Body of pancreas (tissue), 4 donors: ENCODE data around the gene OR10J5.

Source experiments
- POLR2A ChIP-seq, 3 donors: fragments of 450-650 bp; IDR thresholded peaks; one replicate each; pipeline ENCODE4 v1.6.1; 2016; ENCODE audit warnings: antibody characterized with exemption in 3 of 3, mild to moderate bottlenecking in 2 of 3
- TF ChIP-seq, protein P1 (sequence below), 7 experiments: fragments of 450-650 bp in 4 of 7; fragments of 200-600 bp in 3 of 7; sonication (generic) in 3 of 7; IDR thresholded peaks; one replicate each; pipeline ENCODE4 v1.5.1; 2016 to 2019; ENCODE audit warnings: antibody characterized with exemption in 7 of 7

- no peak for TF ChIP-seq POLR2A (IDR thresholded peaks at IDR 0.05)
- TF ChIP-seq, protein P1, sequence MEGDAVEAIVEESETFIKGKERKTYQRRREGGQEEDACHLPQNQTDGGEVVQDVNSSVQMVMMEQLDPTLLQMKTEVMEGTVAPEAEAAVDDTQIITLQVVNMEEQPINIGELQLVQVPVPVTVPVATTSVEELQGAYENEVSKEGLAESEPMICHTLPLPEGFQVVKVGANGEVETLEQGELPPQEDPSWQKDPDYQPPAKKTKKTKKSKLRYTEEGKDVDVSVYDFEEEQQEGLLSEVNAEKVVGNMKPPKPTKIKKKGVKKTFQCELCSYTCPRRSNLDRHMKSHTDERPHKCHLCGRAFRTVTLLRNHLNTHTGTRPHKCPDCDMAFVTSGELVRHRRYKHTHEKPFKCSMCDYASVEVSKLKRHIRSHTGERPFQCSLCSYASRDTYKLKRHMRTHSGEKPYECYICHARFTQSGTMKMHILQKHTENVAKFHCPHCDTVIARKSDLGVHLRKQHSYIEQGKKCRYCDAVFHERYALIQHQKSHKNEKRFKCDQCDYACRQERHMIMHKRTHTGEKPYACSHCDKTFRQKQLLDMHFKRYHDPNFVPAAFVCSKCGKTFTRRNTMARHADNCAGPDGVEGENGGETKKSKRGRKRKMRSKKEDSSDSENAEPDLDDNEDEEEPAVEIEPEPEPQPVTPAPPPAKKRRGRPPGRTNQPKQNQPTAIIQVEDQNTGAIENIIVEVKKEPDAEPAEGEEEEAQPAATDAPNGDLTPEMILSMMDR (IDR thresholded peaks at IDR 0.05), result no peak
Measured at GRCh38 chr1:159510229-159510541, 25.6 kb downstream of the OR10J5 start.
